HUES6 (cell line): ENCODE results near the gene NFKBIB.

ENCODE experiments used
- H3K27ac ChIP-seq: 2 replicates; pipeline ENCODE4 v1.7.0; 2013; ENCODE audit warnings: low read depth, mild to moderate bottlenecking, low read length, inconsistent platforms
- H3K27me3 ChIP-seq: 2 replicates; pipeline ENCODE4 v1.6.1; 2013; ENCODE audit warnings: low read length; ENCODE audit not compliant: control insufficient read depth, insufficient read depth
- H3K36me3 ChIP-seq: 2 replicates; pipeline ENCODE4 v1.6.1; 2013; ENCODE audit warnings: low read length; ENCODE audit not compliant: control insufficient read depth, insufficient read depth
- H3K4me1 ChIP-seq: 2 replicates; pipeline ENCODE4 v1.6.1; 2013; ENCODE audit warnings: low read length; ENCODE audit not compliant: control insufficient read depth, insufficient read depth
- H3K4me3 ChIP-seq: 2 replicates; pipeline ENCODE4 v1.5.1; 2013; ENCODE audit warnings: low read depth, low read length
- H3K9ac ChIP-seq: one replicate; pipeline ENCODE4 v1.6.1; 2013; ENCODE audit warnings: mild to moderate bottlenecking, low read length
- H3K9me3 ChIP-seq: 2 replicates; pipeline ENCODE4 v1.6.1; 2013; ENCODE audit warnings: low read depth, low read length; ENCODE audit not compliant: control insufficient read depth, insufficient read depth

NFKBIB gene

GRCh38 chr19:38907227-38907626 is 7.5 kb downstream of the NFKBIB start:
- H3K36me3 ChIP-seq = peaks cover 36% of the 10 kb centered on the region

GRCh38 chr19:38907670-38908069 is 7.9 kb downstream of the NFKBIB start:
- Histone ChIP-seq H3K36me3 (peaks cover 36% of the 10 kb centered on the region), H3K9ac (no peak overlapping the region), H3K4me1 (no peaks in the 10 kb centered on the region), H3K9me3 (no peaks in the 10 kb centered on the region), H3K27me3 (peaks cover 5% of the 10 kb centered on the region), H3K4me3 (no peak overlapping the region), H3K27ac (no peak overlapping the region)

More at GRCh38 chr19:38907227-38907626, 7.5 kb downstream of the NFKBIB start:
- no peaks in the 10 kb centered on the region for H3K9me3 ChIP-seq
- no peak overlapping the region for H3K4me3 ChIP-seq
- peaks cover under 1% of the 10 kb centered on the region for H3K27me3 ChIP-seq
- no peaks in the 10 kb centered on the region for H3K4me1 ChIP-seq
- no peak overlapping the region for H3K27ac ChIP-seq
- no peak overlapping the region for H3K9ac ChIP-seq

DNA sequence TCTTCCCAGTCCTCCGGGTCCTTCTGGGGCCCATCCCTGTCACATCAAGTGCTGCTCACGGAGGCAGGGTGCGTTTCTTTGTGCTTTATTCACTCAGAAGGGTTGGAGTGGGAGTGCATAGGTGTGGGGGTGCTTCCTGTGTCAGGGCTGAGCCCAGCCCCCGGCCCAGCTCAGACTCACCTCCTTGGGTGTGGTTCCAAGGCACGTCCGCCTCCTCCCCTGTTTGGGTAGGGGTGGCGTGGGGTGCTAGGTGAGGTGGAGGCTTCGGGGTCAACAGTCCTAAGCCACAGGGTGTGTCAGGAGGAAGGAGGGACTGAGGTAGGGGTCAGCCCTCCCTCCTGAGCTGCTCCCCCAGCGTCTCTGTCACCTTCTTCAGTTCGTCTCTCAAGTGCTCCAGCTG is 9.1 kb downstream of the NFKBIB start:
- H3K27ac ChIP-seq = no peak overlapping the region
- peaks cover 36% of the 10 kb centered on the region for H3K36me3 ChIP-seq

GRCh38 chr19:38910488-38910887 is 10.7 kb downstream of the NFKBIB start:
- Histone ChIP-seq H3K4me1 (no peaks in the 10 kb centered on the region), H3K27me3 (peaks cover 8% of the 10 kb centered on the region), H3K9me3 (no peaks in the 10 kb centered on the region), H3K36me3 (peaks cover 26% of the 10 kb centered on the region), H3K9ac (no peak overlapping the region), H3K27ac (no peak overlapping the region), H3K4me3 (no peak overlapping the region)

More for the DNA sequence above, 9.1 kb downstream of the NFKBIB start:
- Histone ChIP-seq H3K4me1 (no peaks in the 10 kb centered on the region), H3K9ac (no peak overlapping the region), H3K27me3 (peaks cover 8% of the 10 kb centered on the region), H3K9me3 (no peaks in the 10 kb centered on the region), H3K4me3 (no peak overlapping the region)

DNA sequence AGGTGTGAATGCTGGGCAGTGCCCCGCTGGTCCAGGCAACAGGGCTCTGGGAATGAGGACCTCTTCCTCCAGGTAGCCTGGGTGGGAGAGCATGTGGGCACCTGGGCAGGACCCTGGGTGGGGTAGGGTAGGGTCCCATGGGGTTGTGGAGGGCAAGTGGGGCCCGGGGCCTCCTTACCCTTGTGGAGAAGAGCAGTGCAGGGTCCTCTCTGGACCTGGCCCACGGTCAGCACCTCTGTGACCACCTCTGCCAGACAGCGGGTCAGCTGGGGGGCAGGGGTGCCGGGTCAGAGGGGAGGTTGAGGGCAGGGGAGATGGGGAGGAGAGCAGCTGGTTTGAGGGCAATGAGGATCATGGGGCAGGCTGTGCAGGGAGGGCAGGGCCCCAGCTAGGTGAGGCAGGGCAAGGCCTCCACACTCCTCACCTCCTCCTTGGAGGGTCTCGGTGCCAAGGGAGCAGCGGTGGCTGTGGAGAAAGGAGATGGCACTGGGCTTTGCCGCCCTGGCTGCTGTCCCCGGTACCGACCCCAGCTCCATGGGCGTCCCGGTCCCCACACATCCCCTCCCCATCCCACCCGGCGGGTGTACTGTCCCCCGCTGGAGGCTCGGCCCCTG is 11.7 kb downstream of the NFKBIB start:
- Histone ChIP-seq H3K4me1 (no peaks in the 10 kb centered on the region), H3K9me3 (no peaks in the 10 kb centered on the region), H3K27me3 (peaks cover 8% of the 10 kb centered on the region), H3K27ac (no peak overlapping the region), H3K9ac (no peak overlapping the region), H3K4me3 (peak overlapping the region; percentile 18; the same call in 1 of the 2 replicates), H3K36me3 (peaks cover 27% of the 10 kb centered on the region)

DNA sequence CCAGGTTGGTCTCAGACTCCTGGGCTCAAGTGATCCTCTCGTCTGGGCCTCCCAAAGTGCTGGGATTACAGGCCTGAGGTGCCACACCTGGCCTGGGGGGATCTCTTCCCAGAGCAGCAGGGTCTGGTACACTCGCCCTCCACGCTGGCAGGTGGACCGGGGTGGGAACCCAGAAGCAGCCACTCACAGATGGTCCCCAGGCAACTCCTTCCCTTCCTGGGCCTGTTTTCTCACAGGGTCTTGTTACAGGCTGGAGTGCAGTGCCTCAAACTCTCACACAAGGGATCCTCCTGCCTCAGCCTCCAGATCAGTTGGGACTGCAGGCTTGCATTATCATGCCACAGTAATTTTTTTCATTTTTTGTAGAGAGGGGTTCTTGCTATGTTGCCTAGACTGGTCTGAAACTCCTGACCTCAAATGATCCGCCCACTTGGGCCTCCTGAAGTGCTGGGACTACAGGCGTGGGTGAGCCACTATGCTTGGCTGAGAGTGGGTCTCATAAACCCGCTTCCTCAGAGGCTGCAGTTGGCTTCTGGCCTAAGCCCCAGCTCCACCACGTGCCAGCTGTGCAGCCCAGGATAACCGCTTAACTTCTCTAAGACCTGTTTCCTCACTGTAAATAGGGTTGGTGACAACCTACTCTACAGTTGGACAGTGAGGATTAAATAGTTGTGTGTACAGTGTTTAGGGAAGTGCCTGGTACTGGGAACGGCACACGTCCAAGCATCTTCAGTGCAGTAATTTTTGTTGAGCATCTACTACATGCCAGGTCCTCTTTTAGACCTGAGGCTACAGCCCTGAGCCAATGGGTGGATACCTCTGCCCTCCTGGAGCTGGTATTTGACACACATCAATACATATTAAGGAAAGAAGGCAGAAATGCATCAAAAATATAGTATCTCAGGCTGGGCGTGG is 13.1 kb downstream of the NFKBIB start:
- H3K9ac ChIP-seq = no peak overlapping the region
- peaks cover 8% of the 10 kb centered on the region for H3K27me3 ChIP-seq
- H3K4me1 ChIP-seq = no peaks in the 10 kb centered on the region
- H3K4me3 ChIP-seq = no peak overlapping the region
- H3K27ac ChIP-seq = no peak overlapping the region
- peaks cover 14% of the 10 kb centered on the region for H3K36me3 ChIP-seq
- no peaks in the 10 kb centered on the region for H3K9me3 ChIP-seq

GRCh38 chr19:38913958-38914357 is 14.2 kb downstream of the NFKBIB start:
- Histone ChIP-seq H3K9ac (no peak overlapping the region), H3K4me3 (no peak overlapping the region), H3K27me3 (peaks cover 8% of the 10 kb centered on the region), H3K27ac (no peak overlapping the region), H3K36me3 (peaks cover 10% of the 10 kb centered on the region), H3K4me1 (no peaks in the 10 kb centered on the region), H3K9me3 (no peaks in the 10 kb centered on the region)

- H3K36me3 ChIP-seq = peaks cover 17% of the 10 kb centered on the region
- no peaks in the 10 kb centered on the region for H3K4me1 ChIP-seq
- H3K4me3 ChIP-seq = no peak overlapping the region
- H3K27ac ChIP-seq = no peak overlapping the region
- H3K27me3 ChIP-seq = peaks cover 8% of the 10 kb centered on the region
- H3K9ac ChIP-seq = no peak overlapping the region
- H3K9me3 ChIP-seq = no peaks in the 10 kb centered on the region
Observed at GRCh38 chr19:38915329-38916321, 15.9 kb downstream of the NFKBIB start.

DNA sequence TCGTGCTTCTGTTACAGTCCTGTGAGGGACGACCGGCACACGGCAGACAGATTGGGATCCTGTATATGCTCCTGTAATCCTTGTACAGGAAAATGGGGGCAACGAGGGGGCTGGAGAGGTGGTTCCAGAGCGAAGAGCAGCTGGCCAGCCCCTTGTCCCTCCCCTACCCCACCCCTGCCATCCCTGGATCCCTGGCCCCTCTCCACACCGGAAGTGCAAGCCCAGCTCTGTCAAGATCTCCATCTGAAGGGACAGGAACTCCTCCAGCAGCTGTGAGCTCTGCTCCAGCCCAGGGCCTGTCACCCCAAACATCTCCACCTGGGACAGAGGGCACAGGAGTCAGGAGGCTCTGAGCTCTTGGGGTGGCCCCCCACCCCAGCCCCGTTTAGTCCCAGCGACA is 17.7 kb downstream of the NFKBIB start:
- Histone ChIP-seq H3K9ac (no peak overlapping the region), H3K27ac (no peak overlapping the region), H3K9me3 (no peaks in the 10 kb centered on the region)

GRCh38 chr19:38917921-38918491 is 18.2 kb downstream of the NFKBIB start:
- H3K4me1 ChIP-seq = no peaks in the 10 kb centered on the region
- no peaks in the 10 kb centered on the region for H3K9me3 ChIP-seq
- no peak overlapping the region for H3K4me3 ChIP-seq
- H3K9ac ChIP-seq = no peak overlapping the region
- H3K36me3 ChIP-seq = peaks cover 30% of the 10 kb centered on the region
- H3K27ac ChIP-seq = no peak overlapping the region
- no peaks in the 10 kb centered on the region for H3K27me3 ChIP-seq

More for the DNA sequence above, 17.7 kb downstream of the NFKBIB start:
- peaks cover 30% of the 10 kb centered on the region for H3K36me3 ChIP-seq
- H3K4me1 ChIP-seq = no peaks in the 10 kb centered on the region
- peaks cover 4% of the 10 kb centered on the region; the same call in 1 of the 2 replicates for H3K27me3 ChIP-seq
- no peak overlapping the region for H3K4me3 ChIP-seq
